Activated naive CD8-positive, alpha-beta T cell treated with anti-CD3 and anti-CD28 coated beads, Interleukin-2, amount 50 U/mL, for 16 hours (primary cell): ENCODE results near the gene NSFL1C.
"Not testable (repeated sequence)": the region's sequence is repeated elsewhere in the genome, so short reads cannot be mapped to it uniquely, and the experiment has no call there.

ENCODE experiments used
- DNase-seq: peaks from one replicate; pipeline ENCODE4 v3.0.0-alpha.2; 2020; ENCODE audit warnings: low read depth, low spot score

Gene NSFL1C

DNA sequence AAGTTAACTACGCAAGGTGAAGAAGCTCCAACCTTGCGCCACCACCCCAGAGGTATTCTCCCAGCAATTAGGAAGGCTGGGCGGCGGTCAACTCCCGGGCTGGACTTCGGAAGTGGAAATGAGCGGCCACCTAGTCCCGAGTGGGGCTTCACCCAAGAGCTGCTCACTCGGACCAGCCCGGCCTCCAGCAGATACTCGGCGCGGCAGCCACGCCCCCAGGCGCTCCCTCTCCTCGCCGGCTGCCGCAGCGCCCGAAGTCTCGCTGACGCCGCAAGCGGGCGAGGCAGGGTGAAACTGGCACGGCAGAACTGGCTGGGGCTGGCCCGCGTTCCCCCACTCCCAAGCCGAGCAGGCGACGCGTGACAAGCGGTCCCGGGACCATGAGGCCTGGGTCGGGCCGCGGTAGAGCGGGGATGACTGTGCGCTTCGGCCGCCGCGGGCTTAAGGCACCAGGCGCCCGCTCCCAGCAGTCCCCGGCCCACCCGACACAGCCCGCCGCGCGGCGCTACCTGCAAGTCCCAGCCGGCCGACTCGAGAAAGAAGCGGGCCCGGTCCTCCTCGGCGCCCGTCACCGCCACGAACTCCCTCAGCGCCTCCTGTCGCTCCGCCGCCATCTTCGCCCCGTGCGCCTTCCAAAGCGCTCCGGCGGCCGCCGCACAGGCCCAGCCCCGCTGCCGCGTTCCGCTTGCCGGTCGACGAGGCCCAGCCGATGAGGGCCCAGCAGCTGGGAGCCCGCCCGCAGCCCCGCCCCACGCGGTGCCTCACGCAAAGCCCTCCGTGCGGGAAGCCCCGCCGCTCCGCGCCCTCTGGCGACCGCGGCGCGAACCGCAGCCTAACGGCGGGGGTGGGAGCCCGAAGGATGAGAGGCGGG is at the start of gene NSFL1C:
NSFL1C (minus strand) TSS at position 639 of the 871 bp plus-strand sequence; CDS start at position 614, 25 bp downstream.
- peak; percentile 96 for DNase-seq

DNA sequence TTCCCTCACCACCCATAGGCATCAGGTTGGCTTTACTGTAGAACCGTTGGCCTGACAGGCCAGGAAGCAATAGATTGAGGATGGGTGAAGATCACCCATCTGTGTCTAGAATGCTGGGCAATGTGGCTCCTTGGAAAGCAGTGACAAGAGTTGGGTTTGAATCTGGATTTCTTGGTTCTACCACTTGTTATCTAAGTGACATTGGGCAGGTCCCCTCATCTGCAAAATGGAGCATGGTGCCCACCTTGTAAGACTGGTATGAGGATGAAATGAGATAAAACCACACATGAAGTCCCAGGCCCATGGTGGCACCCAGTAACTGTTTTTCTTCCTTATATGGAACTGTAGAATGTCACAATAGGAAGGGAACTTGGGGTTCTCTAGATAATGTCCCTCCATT is 47.2 kb upstream of the NSFL1C start:
- DNase-seq: no peak

DNA sequence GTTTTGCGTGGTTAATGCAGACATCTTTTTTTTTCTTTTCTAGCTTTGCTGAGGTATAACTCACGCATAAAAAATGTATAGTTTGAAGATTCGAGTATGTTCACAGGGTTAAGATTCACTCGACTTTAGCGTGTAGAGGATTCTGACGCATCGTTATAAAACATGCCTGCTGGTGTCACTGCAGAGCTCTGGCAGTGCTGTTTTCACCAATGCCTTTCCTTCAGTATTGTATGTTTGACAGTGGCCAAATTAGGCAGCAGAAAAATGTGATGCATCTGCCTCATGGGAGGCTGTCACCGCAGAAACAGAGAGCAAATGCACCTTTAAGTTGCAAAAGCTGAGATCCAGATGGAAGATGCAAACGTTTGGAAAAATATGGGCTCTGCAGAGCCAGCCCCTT is 42.6 kb upstream of the NSFL1C start:
- no peak for DNase-seq

DNA sequence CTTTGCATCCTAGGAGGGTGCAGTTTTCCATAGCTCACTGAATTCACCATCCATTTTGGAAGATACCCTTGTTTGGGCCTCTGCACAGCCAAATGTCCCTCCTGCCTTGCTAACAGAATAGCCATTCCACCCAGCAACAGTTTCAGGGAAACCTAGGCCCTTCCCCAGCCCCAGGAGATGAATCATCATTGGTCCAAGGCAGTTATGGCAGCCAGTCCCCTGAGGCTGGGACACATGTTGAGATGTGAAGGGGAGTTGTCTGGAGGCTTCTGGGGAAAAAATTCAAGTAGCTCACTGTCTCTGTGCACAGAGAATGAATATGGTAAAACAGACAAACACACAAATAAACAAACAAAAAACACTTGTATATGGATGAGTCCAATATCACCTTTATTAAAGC is 41.9 kb upstream of the NSFL1C start:
- no peak for DNase-seq

DNA sequence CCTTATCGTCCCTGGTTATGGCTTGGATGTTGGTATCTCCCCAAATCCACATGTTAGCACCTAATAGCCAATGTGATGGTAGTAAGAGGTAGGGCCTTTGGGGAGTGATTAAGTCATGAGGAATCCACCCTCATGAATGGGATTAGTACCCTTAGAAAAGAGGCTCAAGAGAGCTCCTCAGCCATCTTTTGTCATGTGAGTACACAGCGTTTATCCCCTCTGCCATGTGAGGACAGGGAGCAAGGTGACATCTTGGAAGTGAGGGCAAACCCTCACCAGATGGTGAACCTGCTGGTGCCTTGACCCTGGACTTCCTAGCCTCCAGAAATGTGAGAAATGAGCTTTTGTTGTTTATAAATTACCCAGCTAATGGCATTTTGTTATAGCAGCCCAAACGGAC is 40.6 kb upstream of the NSFL1C start:
- no peak for DNase-seq

DNA sequence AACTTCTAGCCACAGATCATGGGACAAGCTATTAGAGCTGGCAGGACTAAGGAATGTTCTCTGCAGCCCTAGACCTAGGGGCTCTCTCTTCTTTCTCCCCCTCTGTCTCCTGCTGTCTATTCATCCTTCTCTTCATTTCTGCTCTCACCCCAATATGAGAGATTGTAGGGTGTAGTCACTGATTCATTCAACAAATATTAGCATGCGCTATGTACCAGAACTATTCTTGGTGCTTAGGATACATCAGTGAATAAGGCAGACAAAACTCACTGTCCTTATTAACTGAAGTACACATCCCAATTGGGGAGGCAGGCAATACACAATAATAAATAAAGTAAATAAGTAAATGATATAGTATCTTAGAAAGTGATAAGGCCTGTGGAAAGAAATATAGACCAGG is 39.2 kb upstream of the NSFL1C start:
- DNase-seq: no peak

DNA sequence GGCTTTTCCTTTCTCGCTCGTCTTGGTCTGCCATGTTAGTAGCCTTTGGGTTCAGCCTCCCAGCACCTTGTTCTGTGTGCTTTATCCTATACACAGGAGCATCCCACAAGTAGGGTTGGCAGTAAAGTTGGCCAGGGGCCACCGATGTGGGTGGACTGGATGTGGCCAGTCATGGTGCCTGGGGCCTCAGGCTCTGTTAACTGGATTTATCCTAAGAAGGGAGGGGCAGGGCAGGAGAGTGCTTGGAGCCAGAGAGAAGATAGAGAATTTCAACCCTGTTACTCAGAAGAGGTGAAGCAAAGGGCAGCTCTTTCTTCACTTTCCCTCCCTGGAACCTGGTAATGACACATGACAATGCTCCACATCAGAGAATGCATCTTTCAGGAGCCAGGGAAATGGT is 38.7 kb upstream of the NSFL1C start:
- DNase-seq: no peak

DNA sequence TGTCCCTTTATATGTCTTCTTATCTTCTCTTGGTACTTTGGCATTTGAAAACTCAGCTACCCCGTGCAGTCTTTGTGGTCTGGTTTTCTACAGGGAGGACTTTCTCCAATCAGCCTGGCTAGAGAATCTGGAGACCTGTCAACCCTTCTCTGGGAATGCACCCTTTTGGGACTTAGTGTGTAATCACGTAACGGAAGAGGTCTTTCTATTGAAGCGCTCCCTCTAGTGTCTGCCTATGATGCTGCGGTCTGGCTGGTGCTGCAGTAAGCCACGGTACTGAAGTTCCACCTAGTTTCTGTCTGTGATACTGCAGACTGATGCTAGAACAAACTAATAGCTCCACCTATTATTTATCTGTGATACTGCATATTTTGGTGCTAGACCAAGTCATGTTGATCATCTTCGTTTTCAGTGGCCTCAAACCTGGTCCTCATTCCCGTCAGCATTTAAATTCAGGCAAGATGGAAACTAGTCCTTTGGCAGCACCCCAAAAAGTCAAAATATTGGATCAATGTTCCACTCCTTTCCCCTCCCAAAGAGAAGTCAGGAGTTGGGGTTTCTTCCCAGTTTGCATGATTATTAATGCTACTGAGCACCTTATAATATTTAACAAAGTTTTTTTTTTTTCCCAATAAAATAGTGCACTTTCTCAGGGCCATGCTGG is 37.0 kb upstream of the NSFL1C start:
- DNase-seq: peak; percentile 48

DNA sequence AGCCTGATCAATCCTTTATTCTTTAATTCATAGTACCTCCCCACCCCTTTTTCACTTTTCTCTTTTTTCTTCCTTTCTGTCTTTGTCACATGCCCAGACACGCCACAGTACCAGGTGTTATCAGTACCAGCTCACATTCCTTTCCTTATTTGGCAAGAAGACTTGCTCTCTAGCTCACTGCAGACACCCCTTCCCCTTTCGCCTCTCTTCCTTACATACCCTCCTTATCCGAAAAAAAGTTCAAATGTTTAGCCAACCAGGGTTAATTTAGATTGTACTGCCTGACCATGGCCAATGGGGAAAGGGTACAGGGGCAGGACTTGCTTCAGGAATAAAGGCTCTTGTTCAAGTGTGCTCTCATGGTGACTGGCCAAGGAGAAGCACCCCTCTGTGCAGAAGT is 33.8 kb upstream of the NSFL1C start:
- no peak for DNase-seq

DNA sequence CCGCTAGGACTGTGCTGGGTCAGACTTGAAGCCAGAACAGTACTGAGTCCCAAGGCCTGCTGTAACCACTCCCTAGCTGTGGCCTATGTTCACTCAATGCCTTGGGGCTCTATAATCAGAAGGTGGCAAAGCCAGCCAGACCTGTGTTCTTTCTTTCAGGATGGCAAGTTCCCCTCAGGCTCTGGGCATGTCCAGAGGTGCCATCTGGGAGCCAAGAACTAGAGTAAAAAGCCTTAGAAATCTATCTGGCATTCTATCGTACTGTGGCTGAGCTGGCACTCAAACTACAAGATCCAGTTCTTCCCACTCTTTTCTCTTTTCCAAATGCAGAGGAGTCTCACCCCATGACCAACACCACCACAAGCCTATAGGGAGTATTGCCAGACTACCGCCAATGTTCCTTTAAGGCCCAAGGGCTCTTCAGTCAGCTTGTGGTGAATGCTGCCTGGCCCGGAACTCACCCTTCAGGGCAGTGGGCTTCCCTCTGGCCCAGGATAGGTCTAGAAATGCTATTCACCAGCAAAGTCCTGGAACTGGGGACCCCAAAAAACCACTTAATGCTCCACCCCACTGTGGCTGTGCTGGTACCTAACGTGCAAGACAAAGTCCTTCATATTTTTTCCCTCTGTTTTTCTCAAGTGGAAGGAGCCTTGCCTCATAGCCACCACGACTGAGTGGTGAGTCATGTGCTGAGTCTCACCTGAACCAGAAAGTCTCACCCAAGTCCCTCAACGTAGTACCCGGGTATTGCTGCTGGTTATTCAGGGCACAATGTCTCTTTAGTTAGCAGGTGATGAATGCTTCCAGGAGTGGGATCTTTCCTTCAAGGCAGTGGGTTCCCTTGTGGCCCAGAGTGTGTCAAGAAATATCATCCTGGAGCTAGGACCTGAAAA is 33.1 kb upstream of the NSFL1C start:
- no peak for DNase-seq

DNA sequence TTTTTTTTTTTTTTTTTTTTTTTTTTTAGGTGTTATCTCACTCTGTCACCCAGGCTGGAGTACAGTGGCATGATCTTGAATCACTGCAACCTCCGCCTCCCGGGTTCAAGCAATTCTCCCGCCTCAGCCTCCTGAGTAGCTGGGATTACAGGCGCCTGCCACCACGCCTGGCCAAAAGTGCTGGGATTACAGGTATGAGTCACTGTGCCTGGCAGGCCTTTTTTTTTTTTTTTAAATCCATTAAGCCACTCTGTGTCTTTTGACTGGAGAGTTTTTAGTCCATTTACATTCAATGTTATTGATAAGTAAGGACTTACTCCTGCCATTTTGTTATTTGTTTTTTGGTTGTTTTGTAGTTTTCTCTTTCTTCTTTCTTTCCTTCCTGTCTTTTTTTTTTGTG is 30.7 kb upstream of the NSFL1C start:
- not testable (repeated sequence) for DNase-seq

DNA sequence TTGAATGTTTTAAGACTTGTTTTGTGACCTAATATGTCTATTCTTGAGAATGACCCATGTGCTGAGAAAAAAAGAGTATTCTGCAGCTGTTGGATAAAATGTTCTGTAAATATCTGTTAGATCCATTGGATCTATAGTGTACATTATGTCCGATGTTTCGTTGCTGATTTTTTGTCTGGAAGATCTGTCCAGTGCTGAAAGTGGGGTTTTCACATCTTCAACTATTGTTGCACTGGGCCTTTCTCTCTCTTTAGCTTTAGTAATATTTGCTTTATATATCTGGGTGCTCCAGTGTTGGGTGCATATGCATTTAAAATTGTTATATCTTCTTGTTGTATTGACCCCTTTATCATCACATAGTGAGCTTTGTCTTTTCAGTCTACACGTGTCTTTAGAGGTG is 30.3 kb upstream of the NSFL1C start:
- DNase-seq: no peak

DNA sequence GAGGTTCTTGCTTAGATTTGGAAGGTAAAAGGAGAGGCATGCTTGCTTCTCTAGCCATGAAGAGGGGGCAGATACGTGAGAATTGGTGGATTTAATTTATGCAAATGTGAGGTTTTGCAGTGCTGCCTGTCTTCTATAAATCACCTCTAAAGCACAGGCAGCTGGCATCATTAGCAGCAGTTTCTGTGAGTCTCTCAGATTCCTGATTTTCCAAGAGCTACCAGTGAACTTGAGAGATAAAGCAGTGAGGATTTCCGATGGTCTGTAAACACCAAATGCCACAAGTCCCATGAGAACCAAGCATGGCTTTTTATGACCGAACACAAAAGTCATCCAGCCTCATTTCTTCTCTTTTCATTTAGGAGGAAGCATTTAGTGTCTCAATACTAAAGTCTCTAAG is 27.8 kb upstream of the NSFL1C start:
- DNase-seq: no peak

DNA sequence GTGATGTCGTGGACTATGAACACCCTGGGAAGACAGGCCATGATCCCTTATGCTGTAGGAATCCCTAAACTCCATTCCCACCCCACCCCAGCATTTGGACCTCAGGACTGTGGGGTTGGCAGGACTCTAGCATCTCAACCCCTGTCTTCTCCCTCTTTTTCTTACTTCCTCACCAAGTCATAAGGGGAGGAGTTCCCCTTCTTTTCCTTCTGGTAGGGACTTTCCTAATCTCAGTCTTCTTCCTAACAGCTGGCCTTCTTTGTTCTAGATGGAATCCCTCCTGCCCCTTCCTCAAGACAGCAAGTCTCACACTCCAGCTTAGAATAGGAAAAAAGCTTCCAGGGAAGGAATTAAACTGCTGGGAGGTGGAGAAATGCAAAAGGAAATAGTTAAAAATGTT is 26.9 kb upstream of the NSFL1C start:
- DNase-seq: no peak

DNA sequence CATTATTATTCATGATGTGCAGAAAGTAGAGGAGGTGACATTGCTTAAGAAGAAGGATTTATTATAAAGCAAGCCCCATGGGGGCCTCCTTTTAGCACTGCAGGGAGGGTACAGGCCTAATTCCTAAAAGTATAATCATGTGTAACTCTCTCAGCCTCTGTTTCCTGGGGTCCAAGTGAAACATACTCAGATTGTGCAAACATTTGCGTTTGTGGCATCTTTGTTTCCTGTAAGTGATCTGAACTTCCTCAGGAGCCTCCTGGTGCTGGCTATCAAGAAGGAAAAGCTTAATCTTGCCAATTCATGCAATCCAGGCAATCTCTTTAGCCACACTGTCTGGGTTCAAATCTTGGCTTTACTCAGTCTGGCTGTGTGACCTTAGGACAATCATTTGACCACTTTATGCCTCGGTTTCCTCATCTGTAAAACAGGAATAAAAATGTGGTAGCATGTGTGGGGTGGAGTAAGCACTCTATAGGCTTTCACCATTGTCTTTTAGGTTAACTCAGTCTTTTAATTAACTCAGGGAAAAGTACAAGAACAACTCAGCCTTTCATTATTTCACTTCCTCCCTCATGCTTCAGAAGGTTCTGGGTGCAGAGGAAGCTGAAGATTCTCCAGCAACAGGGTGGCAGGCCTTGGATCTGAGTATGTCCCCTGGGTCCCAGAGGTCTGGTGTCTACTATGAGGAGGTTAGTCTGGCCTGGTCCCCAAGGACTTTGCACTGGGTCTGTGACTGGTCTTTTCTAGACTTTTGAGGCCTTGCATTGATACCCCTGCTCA is 25.4 kb upstream of the NSFL1C start:
- DNase-seq: no peak

DNA sequence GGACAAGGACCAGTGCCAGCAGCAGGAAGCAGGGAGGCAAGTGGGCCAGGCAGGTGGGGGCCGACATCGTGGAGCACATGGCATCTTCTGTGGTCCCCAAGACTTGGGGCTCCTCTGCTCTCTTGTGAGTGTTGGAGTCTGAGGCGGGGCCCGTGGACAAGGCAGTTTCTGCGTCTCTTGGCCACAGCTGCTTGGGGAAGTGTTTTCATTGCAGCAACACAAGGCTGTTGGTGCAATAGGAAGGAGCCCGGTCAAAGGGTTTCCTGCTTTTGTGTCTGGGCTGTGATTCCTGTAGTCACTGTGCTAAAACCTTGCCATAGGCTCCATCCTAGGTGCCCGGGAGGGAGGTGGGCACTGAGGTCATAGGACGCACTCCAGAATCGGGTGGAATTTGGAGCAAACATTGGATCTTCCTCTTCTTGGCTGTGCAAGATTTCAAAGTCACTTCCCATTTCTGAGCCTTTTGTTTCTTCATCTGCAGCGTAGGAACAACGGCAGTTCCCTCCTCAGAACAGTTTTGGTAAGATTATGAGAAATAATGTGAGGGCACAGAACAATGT is 24.7 kb upstream of the NSFL1C start, which contains the start of gene SIRPB2:
SIRPB2 (minus strand) TSS at position 140 of the 560 bp plus-strand sequence; CDS start at position 79, 61 bp downstream.
- DNase-seq: no peak

DNA sequence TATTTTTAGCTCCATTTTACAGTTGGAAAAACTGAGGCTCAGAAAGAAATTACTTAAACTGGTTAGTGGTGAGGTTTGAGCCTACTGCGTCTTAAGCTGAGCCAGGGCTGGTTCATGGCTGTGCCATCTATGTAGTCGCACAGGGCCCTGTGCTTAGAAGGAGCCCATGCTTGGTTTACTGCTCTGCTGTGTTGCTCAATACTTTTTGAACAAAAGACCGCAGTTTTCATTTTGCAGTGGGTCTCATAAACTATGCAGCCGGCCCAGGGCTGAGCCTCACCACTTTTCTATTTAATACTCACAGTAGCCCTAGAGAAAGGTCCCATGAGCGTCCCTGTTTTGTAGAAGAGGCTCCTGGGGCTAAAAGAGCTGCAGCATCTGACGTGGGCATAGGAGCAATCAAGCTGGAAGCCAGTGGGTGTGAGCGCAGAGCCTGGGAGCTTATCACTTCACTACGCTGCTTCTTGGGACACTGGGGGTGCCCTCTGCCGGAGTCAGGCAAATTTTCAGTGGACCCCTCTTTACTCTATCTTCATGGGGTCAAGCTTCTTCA is 24.1 kb upstream of the NSFL1C start:
- DNase-seq: no peak

DNA sequence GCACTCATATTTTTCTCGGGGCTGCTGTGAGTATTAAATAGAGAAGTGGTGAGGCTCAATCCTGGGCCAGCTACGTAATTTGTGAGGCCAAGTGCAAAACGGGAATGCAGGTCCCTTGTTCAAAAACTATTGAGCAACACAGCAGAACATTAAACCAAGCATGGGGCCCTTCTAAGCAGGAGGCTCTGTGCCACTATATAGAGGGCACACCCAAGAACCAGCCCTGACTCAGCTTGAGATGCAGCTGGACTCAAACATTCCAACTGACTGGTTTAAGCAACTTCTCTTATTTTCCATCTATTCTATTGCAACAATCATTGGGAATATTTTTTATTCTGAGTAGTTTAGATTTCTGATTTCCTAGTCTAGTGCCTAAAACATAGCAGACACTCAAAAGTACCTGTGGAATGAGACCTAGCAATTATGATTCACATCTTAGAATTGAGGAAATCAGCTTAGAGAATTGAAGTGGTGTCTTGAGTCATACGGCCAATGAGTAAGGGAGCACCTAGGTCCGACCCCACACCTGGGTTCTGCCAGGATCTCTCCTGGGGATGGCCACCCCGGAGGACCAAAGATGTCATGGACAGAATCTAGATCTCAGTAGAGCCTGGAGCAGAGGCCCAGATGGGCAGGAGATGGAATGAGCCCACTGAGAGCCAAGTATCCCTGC is 23.3 kb upstream of the NSFL1C start:
- DNase-seq: no peak

DNA sequence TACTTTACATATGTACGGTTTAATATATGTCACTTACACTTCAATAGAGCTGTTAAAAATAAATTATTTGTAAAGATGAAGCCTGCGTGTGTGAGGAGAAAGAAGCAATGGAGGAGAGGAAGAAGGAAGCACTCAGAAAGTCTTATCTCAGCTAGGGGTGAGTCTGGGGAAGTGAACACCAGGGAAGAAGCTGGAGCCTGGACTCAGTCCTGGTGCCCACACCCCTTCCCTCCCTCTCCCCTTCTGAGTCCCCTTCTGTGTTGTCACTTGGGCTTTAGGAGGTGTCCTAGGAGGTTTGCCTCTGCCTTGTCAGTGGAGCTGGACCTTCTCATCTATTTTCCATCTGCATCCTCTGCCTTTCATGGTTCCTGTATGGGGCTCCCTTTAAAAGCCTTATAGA is 22.7 kb upstream of the NSFL1C start:
- no peak for DNase-seq

DNA sequence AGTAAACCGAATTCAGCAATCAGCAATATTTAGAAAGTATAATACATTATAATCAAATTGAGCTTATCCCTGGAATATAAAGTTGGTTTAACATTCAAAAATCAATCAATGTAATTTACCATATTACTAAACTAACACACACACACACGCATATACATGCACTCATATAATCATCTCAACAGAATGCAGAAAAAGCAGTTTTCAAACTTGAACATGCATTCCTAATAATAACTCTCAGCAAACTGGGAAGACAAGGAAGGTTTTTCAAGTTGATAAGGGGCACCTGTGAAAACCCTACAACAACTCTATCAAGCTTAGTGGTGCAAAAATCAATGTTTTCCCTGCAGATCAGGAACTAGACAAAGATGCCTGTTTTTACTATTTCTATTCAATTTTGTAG is 19.9 kb upstream of the NSFL1C start:
- DNase-seq: no peak
